Left ventricle myocardium inferior (tissue), 1 donor: ENCODE measurements around the gene SLC35F4. TPM values are rescaled to one million over a fixed set of nuclear protein-coding genes. Genes with fewer than 3 reads are reported as not detected.

Experiments
- DNase-seq: peaks from one replicate; pipeline ENCODE4 v3.0.0-alpha.2; 2020
- H3K27ac ChIP-seq: fragments of 200-600 bp; replicated peaks from 2 replicates; pipeline ENCODE4 v1.8.0; 2021
- H3K27me3 ChIP-seq: fragments of 200-600 bp; 2 replicates; pipeline ENCODE4 v1.8.0; 2021; ENCODE audit warnings: low read depth
- H3K36me3 ChIP-seq: fragments of 200-600 bp; 2 replicates; pipeline ENCODE4 v1.8.0; 2021
- H3K4me1 ChIP-seq: fragments of 200-600 bp; 2 replicates; pipeline ENCODE4 v1.8.0; 2021
- H3K4me3 ChIP-seq: fragments of 200-600 bp; 2 replicates; pipeline ENCODE4 v1.8.0; 2021; ENCODE audit warnings: mild to moderate bottlenecking, moderate library complexity
- H3K9me3 ChIP-seq: fragments of 200-600 bp; replicated peaks from 2 replicates; pipeline ENCODE4 v1.8.0; 2021
- intact Hi-C: fragments of 100-400 bp; cut with micrococcal nuclease; formaldehyde crosslinking; loops from one replicate; pipeline ENCODE4 v1.11.0; 2022
- total RNA-seq: library from RNA; stranded (reverse); fragmentation: NEBNext Ultra II Directional; extraction: Animal tissue kit (Norgen Biotek cat#: 25700); gene quantifications from one replicate; pipeline ENCODE4 v1.2.1, GENCODE V29; 2021
- TF ChIP-seq, protein P1 (sequence below): fragments of 200-600 bp; IDR thresholded peaks from 2 replicates; pipeline ENCODE4 v1.8.0; 2021; ENCODE audit warnings: antibody characterized with exemption, mild to moderate bottlenecking, borderline replicate concordance
- donor health status: DM: no; HTN: yes; CAD: no; lungs with severe emphysema.

The SLC35F4 gene
- total RNA-seq, 1 donor from 2014 or later: not detected

DNA sequence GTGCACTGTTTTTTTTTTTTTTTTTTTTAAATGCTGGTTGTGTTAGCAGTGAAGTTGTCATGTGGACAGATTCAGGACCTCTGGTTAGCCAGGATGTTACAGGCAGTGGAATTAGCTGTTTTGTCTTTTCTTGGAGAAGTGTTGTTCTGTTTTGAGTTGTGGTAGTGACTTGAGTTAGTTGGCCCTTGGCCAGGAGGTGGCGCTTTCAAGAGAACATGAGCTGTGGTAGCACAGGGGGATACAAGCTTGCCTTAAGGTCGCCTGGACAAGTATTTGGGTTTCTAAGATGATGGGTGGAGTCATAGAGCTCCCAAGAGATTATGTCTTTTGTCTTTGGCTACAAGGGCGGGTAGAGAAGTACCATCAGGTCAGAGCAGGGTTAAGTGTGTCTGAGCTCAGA lies 338.9 kb downstream of the SLC35F4 start:
- H3K4me1 ChIP-seq: no peaks in the 10 kb centered on the region
- peaks cover 49% of the 10 kb centered on the region for H3K9me3 ChIP-seq
- no peak for DNase-seq
- H3K27me3 ChIP-seq: no peaks in the 10 kb centered on the region
- TF ChIP-seq, protein P1, sequence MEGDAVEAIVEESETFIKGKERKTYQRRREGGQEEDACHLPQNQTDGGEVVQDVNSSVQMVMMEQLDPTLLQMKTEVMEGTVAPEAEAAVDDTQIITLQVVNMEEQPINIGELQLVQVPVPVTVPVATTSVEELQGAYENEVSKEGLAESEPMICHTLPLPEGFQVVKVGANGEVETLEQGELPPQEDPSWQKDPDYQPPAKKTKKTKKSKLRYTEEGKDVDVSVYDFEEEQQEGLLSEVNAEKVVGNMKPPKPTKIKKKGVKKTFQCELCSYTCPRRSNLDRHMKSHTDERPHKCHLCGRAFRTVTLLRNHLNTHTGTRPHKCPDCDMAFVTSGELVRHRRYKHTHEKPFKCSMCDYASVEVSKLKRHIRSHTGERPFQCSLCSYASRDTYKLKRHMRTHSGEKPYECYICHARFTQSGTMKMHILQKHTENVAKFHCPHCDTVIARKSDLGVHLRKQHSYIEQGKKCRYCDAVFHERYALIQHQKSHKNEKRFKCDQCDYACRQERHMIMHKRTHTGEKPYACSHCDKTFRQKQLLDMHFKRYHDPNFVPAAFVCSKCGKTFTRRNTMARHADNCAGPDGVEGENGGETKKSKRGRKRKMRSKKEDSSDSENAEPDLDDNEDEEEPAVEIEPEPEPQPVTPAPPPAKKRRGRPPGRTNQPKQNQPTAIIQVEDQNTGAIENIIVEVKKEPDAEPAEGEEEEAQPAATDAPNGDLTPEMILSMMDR: no peak
- intact Hi-C loops: no loop called here
- no peak overlapping the region for H3K27ac ChIP-seq
- no peaks in the 10 kb centered on the region for H3K36me3 ChIP-seq
- H3K4me3 ChIP-seq: no peak overlapping the region

DNA sequence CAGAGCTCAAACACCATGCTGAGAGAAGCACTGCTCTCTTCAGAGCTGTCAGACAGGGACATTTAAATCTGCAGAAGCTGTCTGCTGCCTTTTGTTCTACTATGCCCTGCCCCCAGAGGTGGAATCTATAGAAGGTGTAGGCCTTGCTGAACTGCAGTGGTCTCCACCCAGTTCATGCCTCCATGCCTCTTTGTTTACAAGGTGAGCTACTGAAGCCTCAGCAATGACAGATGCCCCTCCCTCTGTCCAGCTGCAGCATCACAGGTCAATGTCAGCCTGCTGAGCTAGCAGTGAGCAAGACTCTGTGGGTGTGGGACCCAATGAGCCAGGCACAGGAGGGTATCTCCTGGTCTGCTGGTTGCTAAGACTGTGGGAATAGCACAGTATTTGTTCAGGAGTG lies 346.8 kb downstream of the SLC35F4 start:
- DNase-seq: no peak
- H3K27ac ChIP-seq: no peak overlapping the region
- no peaks in the 10 kb centered on the region for H3K27me3 ChIP-seq
- peaks cover 65% of the 10 kb centered on the region for H3K9me3 ChIP-seq
- H3K4me3 ChIP-seq: no peak overlapping the region
- TF ChIP-seq, protein P1: no peak
- no peaks in the 10 kb centered on the region for H3K4me1 ChIP-seq
- intact Hi-C loops: no loop called here
- H3K36me3 ChIP-seq: no peaks in the 10 kb centered on the region
